ENCODE data around the gene C1orf216. TPM values are rescaled to one million over a fixed set of nuclear protein-coding genes. Genes with fewer than 3 reads are reported as not detected.

C1orf216 gene
- polyA plus RNA-seq, 1 donor from 2014 or later, result 6.7 TPM

DNA sequence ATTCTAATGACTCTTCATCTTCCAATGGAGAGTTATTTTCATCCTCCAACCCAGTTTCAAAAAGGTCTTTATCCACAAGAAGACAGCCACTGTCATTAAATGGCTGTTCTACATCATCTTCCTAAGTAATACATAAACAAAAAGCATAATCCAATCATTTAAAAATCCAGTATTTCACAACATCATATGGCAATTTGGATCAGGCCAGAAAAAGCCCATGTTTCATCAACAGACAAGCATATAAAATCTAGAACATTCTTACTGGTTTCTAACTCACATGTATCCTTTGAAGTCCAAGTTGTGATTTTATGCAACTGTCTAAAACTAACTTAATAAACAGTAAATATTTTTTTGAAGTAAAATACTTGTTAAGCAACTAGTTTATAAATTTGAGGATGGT is 44.5 kb upstream of the C1orf216 start:
- TF ChIP-seq EP300 (conservative IDR thresholded peaks at IDR 0.05; ENCODE audit: poor library complexity, severe bottlenecking), result no peak
- TF ChIP-seq EZH2 (IDR thresholded peaks at IDR 0.05; ENCODE audit: borderline replicate concordance, insufficient read depth, low read length, poor library complexity, severe bottlenecking), result no peak
- no peak for TF ChIP-seq TAF1 (IDR thresholded peaks at IDR 0.05; ENCODE audit: low read depth)
- no peak for TF ChIP-seq POLR2AphosphoS5 (IDR thresholded peaks at IDR 0.05)
- no peak for TF ChIP-seq REST (IDR thresholded peaks at IDR 0.05; ENCODE audit: borderline replicate concordance)
- TF ChIP-seq, protein P1, sequence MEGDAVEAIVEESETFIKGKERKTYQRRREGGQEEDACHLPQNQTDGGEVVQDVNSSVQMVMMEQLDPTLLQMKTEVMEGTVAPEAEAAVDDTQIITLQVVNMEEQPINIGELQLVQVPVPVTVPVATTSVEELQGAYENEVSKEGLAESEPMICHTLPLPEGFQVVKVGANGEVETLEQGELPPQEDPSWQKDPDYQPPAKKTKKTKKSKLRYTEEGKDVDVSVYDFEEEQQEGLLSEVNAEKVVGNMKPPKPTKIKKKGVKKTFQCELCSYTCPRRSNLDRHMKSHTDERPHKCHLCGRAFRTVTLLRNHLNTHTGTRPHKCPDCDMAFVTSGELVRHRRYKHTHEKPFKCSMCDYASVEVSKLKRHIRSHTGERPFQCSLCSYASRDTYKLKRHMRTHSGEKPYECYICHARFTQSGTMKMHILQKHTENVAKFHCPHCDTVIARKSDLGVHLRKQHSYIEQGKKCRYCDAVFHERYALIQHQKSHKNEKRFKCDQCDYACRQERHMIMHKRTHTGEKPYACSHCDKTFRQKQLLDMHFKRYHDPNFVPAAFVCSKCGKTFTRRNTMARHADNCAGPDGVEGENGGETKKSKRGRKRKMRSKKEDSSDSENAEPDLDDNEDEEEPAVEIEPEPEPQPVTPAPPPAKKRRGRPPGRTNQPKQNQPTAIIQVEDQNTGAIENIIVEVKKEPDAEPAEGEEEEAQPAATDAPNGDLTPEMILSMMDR (IDR thresholded peaks at IDR 0.05; ENCODE audit: poor library complexity, severe bottlenecking), result no peak
- no peak for TF ChIP-seq RAD21 (conservative IDR thresholded peaks at IDR 0.05)
- no peak for TF ChIP-seq SMC3 (conservative IDR thresholded peaks at IDR 0.05; ENCODE audit: poor library complexity)
- TF ChIP-seq MXI1 (conservative IDR thresholded peaks at IDR 0.05; ENCODE audit: poor library complexity, severe bottlenecking), result no peak
- H3K9me3 ChIP-seq (ENCODE audit: low read length), result no peaks in the 10 kb centered on the region
- no peak overlapping the region for H3K4me2 ChIP-seq (ENCODE audit: low read length)
- H3F3A ChIP-seq (ENCODE audit: insufficient read depth, low read length, poor library complexity, severe bottlenecking), result no peaks in the 10 kb centered on the region
- H2AFZ ChIP-seq (ENCODE audit: low read depth, low read length), result no peak overlapping the region
- no peaks in the 10 kb centered on the region for H3K27me3 ChIP-seq (ENCODE audit: insufficient read depth, low read depth, low read length)
- H3K4me3 ChIP-seq (ENCODE audit: low read length), result no peak overlapping the region
- no peak overlapping the region for H3K27ac ChIP-seq (ENCODE audit: low read length)
- no peak overlapping the region for H3K9ac ChIP-seq (ENCODE audit: low read length)
- peaks cover 9% of the 10 kb centered on the region for H3K79me2 ChIP-seq (replicated peaks; ENCODE audit: insufficient read depth, low read length)
- H4K20me1 ChIP-seq (ENCODE audit: insufficient read depth), result no peaks in the 10 kb centered on the region
- no peaks in the 10 kb centered on the region for H3K36me3 ChIP-seq (ENCODE audit: insufficient read depth, low read length)
- no peaks in the 10 kb centered on the region for H3K9me2 ChIP-seq (ENCODE audit: insufficient read depth, low read length)

DNA sequence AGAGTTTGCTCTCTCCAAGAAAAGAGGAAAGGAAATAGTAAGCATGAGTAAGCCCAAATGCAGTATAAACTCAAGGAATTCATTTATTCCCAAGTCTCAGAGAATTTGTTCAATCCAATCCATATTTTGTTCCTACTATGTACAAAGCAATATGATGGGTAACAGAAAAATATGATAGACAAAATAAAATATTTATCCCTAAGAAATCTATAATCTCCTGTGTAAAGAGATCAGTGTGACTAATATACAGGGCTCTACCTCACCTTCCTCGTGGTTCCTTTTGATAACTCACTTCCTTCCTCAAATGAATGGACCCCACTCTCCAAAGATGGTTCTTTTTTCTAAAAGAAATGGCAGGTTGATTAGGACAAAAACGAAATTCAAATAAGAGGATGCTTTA is 43.5 kb upstream of the C1orf216 start:
- TF ChIP-seq REST (IDR thresholded peaks at IDR 0.05; ENCODE audit: borderline replicate concordance), result no peak
- TF ChIP-seq RAD21 (conservative IDR thresholded peaks at IDR 0.05), result no peak
- TF ChIP-seq EZH2 (IDR thresholded peaks at IDR 0.05; ENCODE audit: borderline replicate concordance, insufficient read depth, low read length, poor library complexity, severe bottlenecking), result no peak
- TF ChIP-seq POLR2AphosphoS5 (IDR thresholded peaks at IDR 0.05), result no peak
- TF ChIP-seq EP300 (conservative IDR thresholded peaks at IDR 0.05; ENCODE audit: poor library complexity, severe bottlenecking), result no peak
- TF ChIP-seq, protein P1 (IDR thresholded peaks at IDR 0.05; ENCODE audit: poor library complexity, severe bottlenecking), result no peak
- no peak for TF ChIP-seq MXI1 (conservative IDR thresholded peaks at IDR 0.05; ENCODE audit: poor library complexity, severe bottlenecking)
- no peak for TF ChIP-seq TAF1 (IDR thresholded peaks at IDR 0.05; ENCODE audit: low read depth)
- TF ChIP-seq SMC3 (conservative IDR thresholded peaks at IDR 0.05; ENCODE audit: poor library complexity), result no peak
- H3F3A ChIP-seq (ENCODE audit: insufficient read depth, low read length, poor library complexity, severe bottlenecking), result no peaks in the 10 kb centered on the region
- H4K20me1 ChIP-seq (ENCODE audit: insufficient read depth), result no peaks in the 10 kb centered on the region
- H3K79me2 ChIP-seq (replicated peaks; ENCODE audit: insufficient read depth, low read length), result peaks cover 2% of the 10 kb centered on the region
- no peaks in the 10 kb centered on the region for H3K9me3 ChIP-seq (ENCODE audit: low read length)
- H3K4me2 ChIP-seq (ENCODE audit: low read length), result no peak overlapping the region
- H3K9me2 ChIP-seq (ENCODE audit: insufficient read depth, low read length), result no peaks in the 10 kb centered on the region
- no peaks in the 10 kb centered on the region for H3K36me3 ChIP-seq (ENCODE audit: insufficient read depth, low read length)
- H2AFZ ChIP-seq (ENCODE audit: low read depth, low read length), result no peak overlapping the region
- no peak overlapping the region for H3K4me3 ChIP-seq (ENCODE audit: low read length)
- no peak overlapping the region for H3K9ac ChIP-seq (ENCODE audit: low read length)
- H3K27ac ChIP-seq (ENCODE audit: low read length), result no peak overlapping the region
- no peaks in the 10 kb centered on the region for H3K27me3 ChIP-seq (ENCODE audit: insufficient read depth, low read depth, low read length)

All from neural cell (in vitro differentiated cells).